IMR-90 (cell line): ENCODE data around the gene CACNB2. TPM values are rescaled to one million over a fixed set of nuclear protein-coding genes. Genes with fewer than 3 reads are reported as not detected.

Experiments used
- ATAC-seq: fragments of 200-7000 bp; cut with Tn5 transposase; 2 replicates; pipeline ENCODE4 v1.9.1; 2020; ENCODE audit warnings: low read depth, mild to moderate bottlenecking, moderate library complexity
- BruUV-seq: library from RNA; stranded (reverse); fragments of 400-500 nt; replicated peaks from 2 replicates; lab custom pipeline; 2021; lab: Mats Ljungman, UMichigan
- CTCF ChIA-PET: fragments of 300-600 bp; formaldehyde crosslinking; extraction: SDS; loops from one replicate; lab custom pipeline; 2021; ENCODE audit warnings: antibody characterized with exemption; lab: Yijun Ruan, JAX
- POLR2A ChIA-PET: fragments of 300-600 bp; sonication (Branson Sonifier 250); formaldehyde crosslinking; loops from one replicate; lab custom pipeline; 2022; ENCODE audit warnings: antibody characterized with exemption; ENCODE audit not compliant: unreplicated experiment; lab: Charles Lee
- DNase-seq: peaks from one replicate; pipeline ENCODE4 v3.0.0; 2013
- H2AFZ ChIP-seq: replicated peaks from 2 replicates; pipeline ENCODE3; 2013; ENCODE audit warnings: low read length, mild to moderate bottlenecking; ENCODE audit not compliant: poor library complexity
- H2AK5ac ChIP-seq: 2 replicates; pipeline ENCODE4 v1.6.1; 2013; ENCODE audit warnings: low read depth, low read length, inconsistent platforms
- H2AK9ac ChIP-seq: replicated peaks from 2 replicates; pipeline ENCODE3; 2013; ENCODE audit warnings: mild to moderate bottlenecking, low read depth, low read length, moderate library complexity; ENCODE audit not compliant: poor library complexity
- H2BK120ac ChIP-seq: 2 replicates; pipeline ENCODE4 v1.6.1; 2013; ENCODE audit warnings: low read depth, low read length, inconsistent platforms
- H2BK15ac ChIP-seq: 3 replicates; pipeline ENCODE4 v1.6.1; 2013; ENCODE audit warnings: low read depth, low read length, inconsistent platforms
- H2BK20ac ChIP-seq: 2 replicates; pipeline ENCODE4 v1.6.1; 2013; ENCODE audit warnings: low read depth, mild to moderate bottlenecking, inconsistent platforms, low read length, moderate library complexity
- H2BK5ac ChIP-seq: 2 replicates; pipeline ENCODE4 v1.6.1; 2013; ENCODE audit warnings: mild to moderate bottlenecking, low read depth, low read length, inconsistent platforms; ENCODE audit not compliant: poor library complexity, severe bottlenecking
- H3K14ac ChIP-seq: replicated peaks from 2 replicates; pipeline ENCODE4 v1.6.1; 2013; ENCODE audit warnings: low read depth, low read length, inconsistent platforms
- H3K18ac ChIP-seq: 2 replicates; pipeline ENCODE4 v1.6.1; 2013; ENCODE audit warnings: low read depth, low read length, control low read depth
- H3K23ac ChIP-seq: 2 replicates; pipeline ENCODE4 v1.6.1; 2013; ENCODE audit warnings: low read depth, low read length, inconsistent platforms
- H3K27ac ChIP-seq: 2 replicates; pipeline ENCODE4 v1.5.1; 2013; ENCODE audit warnings: mild to moderate bottlenecking, control low read depth, low read length; ENCODE audit not compliant: insufficient read depth
- H3K27me3 ChIP-seq: 2 replicates; pipeline ENCODE4 v1.6.1; 2013; ENCODE audit warnings: low read length; ENCODE audit not compliant: control insufficient read depth, insufficient read depth
- H3K36me3 ChIP-seq: 2 replicates; pipeline ENCODE4 v1.6.1; 2013; ENCODE audit warnings: low read length, mixed read lengths; ENCODE audit not compliant: control insufficient read depth, insufficient read depth
- H3K4ac ChIP-seq: 2 replicates; pipeline ENCODE4 v1.6.1; 2013; ENCODE audit warnings: low read depth, low read length, inconsistent platforms
- H3K4me1 ChIP-seq: 2 replicates; pipeline ENCODE4 v1.6.1; 2013; ENCODE audit warnings: low read length, mixed read lengths; ENCODE audit not compliant: control insufficient read depth, insufficient read depth
- H3K4me2 ChIP-seq: 2 replicates; pipeline ENCODE4 v1.6.1; 2013; ENCODE audit warnings: low read depth, mild to moderate bottlenecking, control low read depth, low read length, moderate library complexity
- H3K4me3 ChIP-seq: 2 replicates; pipeline ENCODE4 v1.5.1; 2013; ENCODE audit warnings: low read depth, mild to moderate bottlenecking, control low read depth, low read length, moderate library complexity; ENCODE audit not compliant: insufficient read depth
- H3K56ac ChIP-seq: 2 replicates; pipeline ENCODE4 v1.6.1; 2013; ENCODE audit warnings: low read length, inconsistent platforms; ENCODE audit not compliant: insufficient read depth; ENCODE audit errors: extremely low read depth
- H3K79me1 ChIP-seq, 2 experiments: 2 replicates each; pipeline ENCODE4 v1.6.1; 2013; ENCODE audit warnings: low read length in 2 of 2, inconsistent platforms in 1 of 2, low read depth in 1 of 2
- H3K9ac ChIP-seq: 2 replicates; pipeline ENCODE4 v1.6.1; 2013; ENCODE audit warnings: low read depth, low read length, control low read depth
- H3K9me1 ChIP-seq: 2 replicates; pipeline ENCODE4 v1.6.1; 2013; ENCODE audit warnings: low read length, inconsistent platforms; ENCODE audit not compliant: insufficient read depth
- H3K9me3 ChIP-seq: 2 replicates; pipeline ENCODE4 v1.6.1; 2013; ENCODE audit warnings: low read length; ENCODE audit not compliant: control insufficient read depth, insufficient read depth
- H4K20me1 ChIP-seq: 2 replicates; pipeline ENCODE4 v1.6.1; 2013; ENCODE audit warnings: low read length, inconsistent platforms; ENCODE audit not compliant: insufficient read depth
- H4K5ac ChIP-seq: 2 replicates; pipeline ENCODE4 v1.6.1; 2013; ENCODE audit warnings: mild to moderate bottlenecking, low read depth, low read length, control low read depth
- H4K8ac ChIP-seq, 2 experiments: 2 replicates each; pipeline ENCODE4 v1.6.1; 2013; ENCODE audit warnings: low read depth in 2 of 2, low read length in 2 of 2, control low read depth in 1 of 2, inconsistent platforms in 1 of 2
- H4K91ac ChIP-seq: 2 replicates; pipeline ENCODE4 v1.6.1; 2013; ENCODE audit warnings: low read depth, low read length, inconsistent platforms; ENCODE audit not compliant: insufficient read depth
- CHD1 ChIP-seq: IDR thresholded peaks from 2 replicates; pipeline ENCODE4 v1.6.1; 2012; ENCODE audit warnings: low read depth, low read length, improper control_type of control experiment
- ELK1 ChIP-seq: fragments of 150-350 bp; IDR thresholded peaks from 2 replicates; pipeline ENCODE4 v1.6.1; 2016; ENCODE audit warnings: low read depth, mild to moderate bottlenecking, low read length, moderate library complexity, borderline replicate concordance
- dilution Hi-C: fragments of 300-500 bp; cut with HindIII; formaldehyde crosslinking; loops from one replicate; pipeline ENCODE4 v1.14.3; 2018; ENCODE audit warnings: low sequenced_read_pairs; ENCODE audit not compliant: unreplicated experiment
- in situ Hi-C: fragments of 300-500 bp; cut with MboI; formaldehyde crosslinking; loops from 3 replicates; pipeline ENCODE4 v1.14.3; 2019; ENCODE audit warnings: low sequenced_read_pairs, inconsistent platforms, mixed read lengths
- intact Hi-C: fragments of 100-400 bp; cut with micrococcal nuclease; formaldehyde crosslinking; loops from 2 replicates; pipeline ENCODE4 v1.10.0; 2022
- polyA plus RNA-seq, 3 experiments: library from polyadenylated mRNA; depleted of rRNA; stranded (reverse); fragments of >200 nt; gene quantifications; 2 replicates each; pipeline ENCODE4 v1.2.3, GENCODE V29; 2012; ENCODE audit warnings: low replicate concordance in 1 of 3
- total RNA-seq: library from RNA; depleted of rRNA; stranded (reverse); fragments of >200 nt; gene quantifications from 2 replicates; pipeline ENCODE4 v1.2.3, GENCODE V29; 2012

Gene CACNB2
- total and polyA plus RNA-seq, 2 of the 4 experiments (the other 2 are of a cell fraction): 0.36 TPM

GRCh38 chr10:18571076-18571475 is 430.9 kb downstream of the CACNB2 start:
- Histone ChIP-seq H3K4me1 (no peaks in the 10 kb centered on the region), H2AFZ (no peak overlapping the region), H3K9me3 (no peaks in the 10 kb centered on the region), H4K20me1 (no peaks in the 10 kb centered on the region), H2BK15ac (no peak overlapping the region), H3K14ac (no peak overlapping the region), H3K4me3 (no peak overlapping the region), H3K4ac (no peak overlapping the region), H2BK120ac (no peak overlapping the region), H3K56ac (no peak overlapping the region), H2BK5ac (peak overlapping the region; percentile 63), H3K4me2 (no peak overlapping the region), H2AK5ac (no peak overlapping the region), H2BK20ac (no peak overlapping the region), H3K18ac (no peak overlapping the region), H4K5ac (no peak overlapping the region), H4K91ac (no peak overlapping the region), H3K79me1 (no peaks in the 10 kb centered on the region), H3K23ac (no peak overlapping the region), H4K8ac (no peak overlapping the region), H3K9ac (no peak overlapping the region), H3K9me1 (no peaks in the 10 kb centered on the region), H3K36me3 (no peaks in the 10 kb centered on the region; the same call in 1 of the 2 replicates), H3K27me3 (no peaks in the 10 kb centered on the region), H3K27ac (no peak overlapping the region), H2AK9ac (no peak overlapping the region)
- BruUV-seq: no TSS peak
- no peak for DNase-seq
- dilution Hi-C loops (no loop called here), in situ Hi-C loops (no loop called here), intact Hi-C loops (no loop called here)
- TF ChIP-seq ELK1 (no peak), CHD1 (no peak)
- POLR2A ChIA-PET: no interaction called here
- CTCF ChIA-PET: no interaction called here
- no peak for ATAC-seq
